D341Med (cell line): Measurements from ENCODE around the gene OSBPL8.

Source experiments
- DNase-seq: peaks from one replicate; pipeline ENCODE4 v3.0.0; 2012; ENCODE audit warnings: low spot score

Gene OSBPL8

GRCh38 chr12:76470028-76470939 lies 89.3 kb downstream of the OSBPL8 start:
- DNase-seq = no peak

GRCh38 chr12:76464631-76465166 lies 94.9 kb downstream of the OSBPL8 start:
- no peak for DNase-seq

DNA sequence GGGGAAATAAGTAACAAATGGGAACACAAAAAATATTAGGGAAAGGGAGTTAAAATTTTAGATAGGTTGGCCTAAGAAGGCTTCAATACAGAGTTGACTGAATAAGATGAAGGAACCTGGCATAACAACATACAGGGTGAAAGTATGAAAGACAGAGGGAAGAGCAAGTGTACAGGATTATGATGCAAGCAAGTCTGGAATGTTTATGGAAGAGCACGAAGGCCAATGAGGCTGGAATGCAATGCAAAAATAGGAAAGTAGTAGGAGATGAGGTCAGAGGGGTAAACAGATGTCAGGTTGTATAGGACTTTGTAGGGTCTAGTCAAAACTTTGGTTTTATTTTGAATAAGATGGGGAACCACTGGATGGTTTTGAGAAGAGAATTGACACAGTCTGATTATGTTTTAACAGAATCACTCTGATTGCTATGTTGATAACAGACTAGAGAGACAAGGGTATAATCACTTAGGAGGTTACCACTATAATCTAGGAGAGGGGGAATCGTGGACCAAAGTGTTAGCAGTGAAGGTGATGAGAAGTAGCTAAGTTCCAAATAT lies 96.8 kb downstream of the OSBPL8 start:
- no peak for DNase-seq

GRCh38 chr12:76460807-76461206 lies 98.8 kb downstream of the OSBPL8 start:
- no peak for DNase-seq

- DNase-seq = no peak
Measured at GRCh38 chr12:76457818-76458217, 101.8 kb downstream of the OSBPL8 start.

DNA sequence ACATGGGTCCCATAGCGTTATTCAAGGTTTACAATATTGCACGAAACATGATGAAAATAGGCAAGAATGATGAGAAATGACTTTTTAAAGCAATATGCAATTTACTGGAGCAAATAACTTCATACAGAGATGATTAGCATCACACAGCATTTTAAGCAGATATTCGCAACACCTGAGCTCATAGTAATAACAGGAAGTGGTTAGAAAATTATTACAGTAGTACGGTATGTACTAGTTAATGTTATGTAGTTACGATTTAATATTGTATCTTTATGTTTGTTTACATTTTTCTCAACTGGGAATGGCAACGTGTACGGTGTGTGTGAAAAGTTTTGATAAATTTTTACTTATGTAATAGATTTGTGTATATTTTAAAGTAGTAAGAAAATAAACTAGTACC lies 102.6 kb downstream of the OSBPL8 start:
- no peak for DNase-seq

GRCh38 chr12:76455582-76456345 lies 103.8 kb downstream of the OSBPL8 start:
- DNase-seq = peak; percentile 59

DNA sequence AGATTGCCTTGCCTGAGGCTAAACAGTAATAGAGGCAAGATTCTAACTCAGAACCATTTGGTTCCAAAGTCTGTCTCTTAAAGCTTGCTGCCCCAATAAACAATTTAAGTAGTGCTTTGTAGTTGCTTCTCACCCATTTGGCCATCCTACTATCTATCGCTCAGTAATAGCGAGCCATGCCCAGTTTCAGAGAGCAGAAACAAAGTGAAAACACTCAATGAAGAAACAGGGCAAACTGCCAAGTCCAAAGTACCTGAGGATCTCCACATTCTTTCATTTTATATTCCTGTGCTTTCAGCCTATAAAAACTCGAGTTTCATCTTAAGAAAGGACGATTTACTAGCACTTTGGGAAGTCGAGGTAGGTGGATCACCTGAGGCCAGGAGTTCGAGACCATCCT lies 108.0 kb downstream of the OSBPL8 start:
- DNase-seq = no peak

DNA sequence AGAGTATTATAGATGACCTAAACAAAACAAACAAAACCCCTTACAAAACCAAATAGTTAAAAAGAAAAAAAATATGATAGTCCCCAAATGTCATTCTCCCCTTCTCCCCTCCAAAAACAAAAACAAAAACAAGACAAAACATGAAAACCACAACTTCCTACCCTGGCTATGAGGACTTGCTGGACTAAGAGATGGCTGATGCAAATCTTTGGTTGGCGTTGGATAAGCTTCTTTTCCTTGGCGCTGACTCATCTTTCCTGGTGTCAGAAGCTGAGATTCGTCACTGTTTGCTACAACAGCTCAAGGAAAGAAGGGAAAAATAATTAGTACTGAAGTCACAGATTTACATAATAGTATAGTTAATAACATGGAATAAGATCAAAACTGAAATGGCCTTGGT lies 108.9 kb downstream of the OSBPL8 start:
- no peak for DNase-seq

DNA sequence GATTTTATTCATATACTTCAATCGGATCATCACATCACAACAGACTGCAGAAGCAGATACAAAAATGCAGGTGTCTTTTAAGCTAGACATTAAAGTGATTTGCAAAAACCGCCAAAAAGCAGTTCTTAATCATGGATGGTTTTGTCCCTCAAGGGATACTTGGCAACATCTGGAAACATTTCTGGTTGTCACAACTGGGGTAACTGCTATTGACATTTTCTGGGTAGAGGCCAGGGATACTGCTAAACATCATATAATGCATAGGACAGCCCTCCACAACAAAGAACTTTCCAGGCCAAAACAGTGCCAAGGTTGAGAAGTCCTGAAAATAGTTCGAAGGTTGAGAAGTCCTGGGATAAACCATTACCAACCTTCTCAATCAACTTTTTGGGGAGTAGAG lies 109.6 kb downstream of the OSBPL8 start:
- DNase-seq = no peak

DNA sequence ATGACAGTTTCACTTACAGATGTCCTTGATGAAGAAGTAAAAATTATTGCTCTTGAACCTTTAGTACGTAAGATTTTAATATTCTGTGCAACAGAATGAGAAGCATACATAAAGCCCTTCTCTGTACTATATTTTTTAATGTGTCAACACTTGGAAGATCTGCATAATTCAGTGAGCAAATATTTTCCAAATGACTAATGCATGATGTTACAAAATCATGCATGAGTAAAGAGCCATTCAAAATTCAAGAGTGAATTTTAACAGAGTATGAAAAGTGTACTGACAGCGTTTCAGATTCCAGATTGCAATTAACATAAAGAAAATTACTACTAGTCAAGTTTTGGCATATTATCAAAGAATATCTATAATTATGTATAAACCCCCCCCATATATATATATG lies 110.0 kb downstream of the OSBPL8 start:
- no peak for DNase-seq

- no peak for DNase-seq
Measured at GRCh38 chr12:76449016-76449415, 110.6 kb downstream of the OSBPL8 start.

- DNase-seq = no peak
Measured at GRCh38 chr12:76446090-76446489, 113.5 kb downstream of the OSBPL8 start.

- no peak for DNase-seq
Measured at GRCh38 chr12:76445462-76445861, 114.1 kb downstream of the OSBPL8 start.

DNA sequence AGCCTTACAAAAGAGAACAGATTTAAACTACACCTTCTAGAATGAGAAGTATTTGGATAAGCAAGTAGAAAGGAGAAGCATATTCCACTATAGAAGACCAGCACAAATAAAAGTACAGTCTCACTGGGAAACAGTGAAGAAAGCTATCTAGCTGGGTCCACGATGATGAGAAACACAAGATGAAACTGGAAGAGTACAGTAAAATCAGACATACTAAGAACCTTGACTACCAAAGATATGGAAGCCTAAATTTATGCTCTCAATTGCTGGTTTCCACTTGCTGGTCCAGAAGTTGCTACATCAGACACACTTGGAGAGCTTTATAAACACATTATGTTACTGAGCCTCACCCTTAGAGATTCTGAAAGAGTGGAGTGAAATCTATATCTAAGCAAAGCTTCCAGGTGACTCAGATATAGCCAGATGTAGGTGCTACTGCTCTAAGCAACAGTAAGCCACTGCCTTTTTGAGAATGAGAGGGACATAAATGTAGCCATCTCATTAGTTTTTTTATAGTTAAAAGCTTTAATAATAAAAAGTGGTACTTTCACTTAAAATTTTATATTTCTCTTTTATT lies 115.1 kb downstream of the OSBPL8 start:
- no peak for DNase-seq

GRCh38 chr12:76441016-76441415 lies 118.6 kb downstream of the OSBPL8 start:
- no peak for DNase-seq

- DNase-seq = no peak
Measured at GRCh38 chr12:76432733-76433132, 126.8 kb downstream of the OSBPL8 start.

DNA sequence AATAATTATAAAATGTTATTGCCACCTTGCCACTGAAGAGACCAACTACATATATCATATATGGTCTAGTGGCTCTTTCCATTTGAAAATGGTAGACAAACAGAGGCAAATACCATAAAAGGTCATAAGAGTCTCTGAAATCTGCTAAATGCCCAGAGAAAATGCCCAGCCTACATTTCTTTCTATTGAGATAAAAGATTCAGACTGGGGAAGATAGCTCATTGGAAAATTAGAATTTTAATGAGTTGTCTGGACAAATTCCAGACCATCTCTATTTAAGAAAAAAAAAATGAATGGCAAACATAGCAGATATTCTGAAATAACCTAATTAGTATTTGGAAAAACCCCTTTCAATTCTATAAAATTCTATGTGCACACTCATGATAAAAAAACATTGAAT lies 131.5 kb downstream of the OSBPL8 start:
- DNase-seq = no peak

GRCh38 chr12:76426160-76426559 lies 133.4 kb downstream of the OSBPL8 start:
- DNase-seq = no peak

GRCh38 chr12:76424941-76425340 lies 134.6 kb downstream of the OSBPL8 start:
- DNase-seq = no peak

DNA sequence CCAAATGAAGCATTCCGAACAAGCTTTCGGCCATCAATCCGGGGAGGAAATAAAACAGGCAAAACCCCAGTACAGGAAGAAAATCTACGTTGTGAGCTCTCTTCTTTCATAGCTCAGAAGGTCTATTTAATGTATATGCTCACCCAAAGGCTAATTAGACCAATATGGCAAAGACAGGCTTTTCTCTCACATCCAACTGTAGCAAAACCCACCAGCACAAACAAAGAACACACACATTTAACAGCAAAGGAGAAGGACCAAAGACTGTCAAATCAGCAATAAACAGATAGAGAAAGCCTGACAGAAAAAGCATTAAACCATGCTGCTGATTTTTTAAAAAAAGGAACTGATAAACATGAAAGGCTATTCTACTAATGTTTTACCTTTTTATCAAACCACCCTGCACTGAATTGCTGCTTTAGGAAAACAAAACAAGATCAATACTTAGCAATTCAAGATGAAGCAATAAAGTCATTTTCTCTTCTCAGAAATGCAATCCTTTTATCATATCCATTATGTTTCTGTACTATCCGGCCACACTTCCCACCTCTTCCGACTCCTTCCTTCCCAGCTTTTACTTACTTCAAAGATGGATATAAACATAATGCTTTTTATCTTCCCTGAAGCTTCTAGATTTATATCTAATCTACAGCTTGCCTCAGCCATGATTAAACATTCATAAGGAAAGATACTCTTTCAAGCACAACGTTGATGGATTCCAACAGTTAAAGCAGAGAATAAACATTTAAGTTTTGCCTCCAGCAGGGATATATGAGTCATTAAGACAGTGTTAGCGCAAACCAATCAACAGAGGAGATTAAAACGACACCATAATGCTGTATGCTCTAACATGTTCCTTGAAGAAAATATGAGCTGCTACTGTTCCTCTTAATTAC lies 136.8 kb downstream of the OSBPL8 start:
- peak; percentile 21 for DNase-seq
